ENCODE measurements around the gene TSPAN9. TPM values are rescaled to one million over a fixed set of nuclear protein-coding genes. Genes with fewer than 3 reads are reported as not detected.

Gene TSPAN9
- total and polyA plus RNA-seq, 4 donors: 7.1 to 50.6 (median 35.5) TPM

- no peaks in the 10 kb centered on the region for H3K4me1 ChIP-seq (ENCODE audit: control insufficient read depth in 1 of 2, insufficient read depth in 2 of 2, low read length in 2 of 2)
- H3K4me3 ChIP-seq (ENCODE audit: low read length in 2 of 2): no peak overlapping the region
- intact Hi-C loops (cut with DNase I): loop anchor here (5.0 kb wide), 1 partner anchor 498 kb away; no protein-coding TSS in a partner anchor
- no peaks in the 10 kb centered on the region for H3K9me3 ChIP-seq (ENCODE audit: control insufficient read depth, low read length)
- ATAC-seq (ENCODE audit: low FRiP score): no peak
- no peaks in the 10 kb centered on the region for H3K27me3 ChIP-seq (ENCODE audit: control insufficient read depth in 1 of 2, insufficient read depth in 2 of 2, low read length in 1 of 2)
- WGBS, 2 donors: 73 to 76% methylated on average over 30 of the region's 30 CpGs
- DNase-seq: no peak
- no peak overlapping the region for H3K27ac ChIP-seq (ENCODE audit: low read depth in 1 of 2, low read length in 2 of 2)
- no peaks in the 10 kb centered on the region for H3K36me3 ChIP-seq (ENCODE audit: control insufficient read depth in 1 of 2, insufficient read depth in 2 of 2, low read length in 1 of 2)
Observed at GRCh38 chr12:3304436-3305165, 227.4 kb downstream of the TSPAN9 start.

GRCh38 chr12:3305464-3305863 lies 228.3 kb downstream of the TSPAN9 start:
- no peak for ATAC-seq (ENCODE audit: low FRiP score)
- no peak for DNase-seq
- intact Hi-C loops (cut with DNase I): no loop called here
- Histone ChIP-seq H3K27me3 (ENCODE audit: control insufficient read depth in 1 of 2, insufficient read depth in 2 of 2, low read length in 1 of 2) (no peaks in the 10 kb centered on the region), H3K36me3 (ENCODE audit: control insufficient read depth in 1 of 2, insufficient read depth in 2 of 2, low read length in 1 of 2) (no peaks in the 10 kb centered on the region), H3K4me1 (ENCODE audit: control insufficient read depth in 1 of 2, insufficient read depth in 2 of 2, low read length in 2 of 2) (no peaks in the 10 kb centered on the region), H3K9me3 (ENCODE audit: control insufficient read depth, low read length) (no peaks in the 10 kb centered on the region), H3K4me3 (ENCODE audit: low read length in 2 of 2) (no peak overlapping the region), H3K27ac (ENCODE audit: low read depth in 1 of 2, low read length in 2 of 2) (no peak overlapping the region)
- WGBS, 2 donors: 86 to 93% methylated on average over 12 of the region's 12 CpGs

- 79 to 85% methylated on average over 19 of the region's 19 CpGs for WGBS, 2 donors
- Histone ChIP-seq H3K27me3 (ENCODE audit: control insufficient read depth in 1 of 2, insufficient read depth in 2 of 2, low read length in 1 of 2) (no peaks in the 10 kb centered on the region), H3K27ac (ENCODE audit: low read depth in 1 of 2, low read length in 2 of 2) (no peak overlapping the region), H3K9me3 (ENCODE audit: control insufficient read depth, low read length) (no peaks in the 10 kb centered on the region), H3K36me3 (ENCODE audit: control insufficient read depth in 1 of 2, insufficient read depth in 2 of 2, low read length in 1 of 2) (no peaks in the 10 kb centered on the region), H3K4me1 (ENCODE audit: control insufficient read depth in 1 of 2, insufficient read depth in 2 of 2, low read length in 2 of 2) (no peaks in the 10 kb centered on the region), H3K4me3 (ENCODE audit: low read length in 2 of 2) (no peak overlapping the region)
- DNase-seq: no peak
- intact Hi-C loops (cut with DNase I): no loop called here
- no peak for ATAC-seq (ENCODE audit: low FRiP score)
Observed at GRCh38 chr12:3305904-3306619, 228.9 kb downstream of the TSPAN9 start.

- Histone ChIP-seq H3K27me3 (ENCODE audit: control insufficient read depth in 1 of 2, insufficient read depth in 2 of 2, low read length in 1 of 2) (no peaks in the 10 kb centered on the region), H3K4me1 (ENCODE audit: control insufficient read depth in 1 of 2, insufficient read depth in 2 of 2, low read length in 2 of 2) (no peaks in the 10 kb centered on the region)
- 19 to 34% methylated on average over 8 of the region's 8 CpGs for WGBS, 2 donors
Observed at GRCh38 chr12:3307389-3307788, 230.2 kb downstream of the TSPAN9 start.

GRCh38 chr12:3308063-3308462 lies 230.9 kb downstream of the TSPAN9 start:
- no peak for DNase-seq
- no peaks in the 10 kb centered on the region for H3K27me3 ChIP-seq (ENCODE audit: control insufficient read depth in 1 of 2, insufficient read depth in 2 of 2, low read length in 1 of 2)
- no peak overlapping the region for H3K27ac ChIP-seq (ENCODE audit: low read depth in 1 of 2, low read length in 2 of 2)
- no peaks in the 10 kb centered on the region for H3K9me3 ChIP-seq (ENCODE audit: control insufficient read depth, low read length)
- no peaks in the 10 kb centered on the region for H3K4me1 ChIP-seq (ENCODE audit: control insufficient read depth in 1 of 2, insufficient read depth in 2 of 2, low read length in 2 of 2)
- intact Hi-C loops (cut with DNase I): no loop called here
- no peaks in the 10 kb centered on the region for H3K36me3 ChIP-seq (ENCODE audit: control insufficient read depth in 1 of 2, insufficient read depth in 2 of 2, low read length in 1 of 2)
- ATAC-seq (ENCODE audit: low FRiP score): no peak
- 78 to 79% methylated on average over 8 of the region's 8 CpGs for WGBS, 2 donors
- H3K4me3 ChIP-seq (ENCODE audit: low read length in 2 of 2): no peak overlapping the region

More at GRCh38 chr12:3307389-3307788, 230.2 kb downstream of the TSPAN9 start:
- Histone ChIP-seq H3K9me3 (ENCODE audit: control insufficient read depth, low read length) (no peaks in the 10 kb centered on the region), H3K36me3 (ENCODE audit: control insufficient read depth in 1 of 2, insufficient read depth in 2 of 2, low read length in 1 of 2) (no peaks in the 10 kb centered on the region), H3K27ac (ENCODE audit: low read depth in 1 of 2, low read length in 2 of 2) (no peak overlapping the region), H3K4me3 (ENCODE audit: low read length in 2 of 2) (no peak overlapping the region)
- no peak for ATAC-seq (ENCODE audit: low FRiP score)
- no peak for DNase-seq
- intact Hi-C loops (cut with DNase I): no loop called here

- no peaks in the 10 kb centered on the region for H3K36me3 ChIP-seq (ENCODE audit: control insufficient read depth in 1 of 2, insufficient read depth in 2 of 2, low read length in 1 of 2)
- intact Hi-C loops (cut with DNase I): no loop called here
Observed at GRCh38 chr12:3308609-3309008, 231.4 kb downstream of the TSPAN9 start.

GRCh38 chr12:3309805-3310204 lies 232.6 kb downstream of the TSPAN9 start:
- Histone ChIP-seq H3K27me3 (ENCODE audit: control insufficient read depth in 1 of 2, insufficient read depth in 2 of 2, low read length in 1 of 2) (no peaks in the 10 kb centered on the region), H3K27ac (ENCODE audit: low read depth in 1 of 2, low read length in 2 of 2) (no peak overlapping the region), H3K9me3 (ENCODE audit: control insufficient read depth, low read length) (no peaks in the 10 kb centered on the region), H3K4me1 (ENCODE audit: control insufficient read depth in 1 of 2, insufficient read depth in 2 of 2, low read length in 2 of 2) (no peaks in the 10 kb centered on the region), H3K4me3 (ENCODE audit: low read length in 2 of 2) (no peak overlapping the region), H3K36me3 (ENCODE audit: control insufficient read depth in 1 of 2, insufficient read depth in 2 of 2, low read length in 1 of 2) (no peaks in the 10 kb centered on the region)
- 76 to 86% methylated on average over 9 of the region's 9 CpGs for WGBS, 2 donors
- DNase-seq (no peak), ATAC-seq (ENCODE audit: low FRiP score) (no peak)
- intact Hi-C loops (cut with DNase I): no loop called here

More at GRCh38 chr12:3308609-3309008, 231.4 kb downstream of the TSPAN9 start:
- ATAC-seq (ENCODE audit: low FRiP score) (no peak), DNase-seq (no peak)
- Histone ChIP-seq H3K4me1 (ENCODE audit: control insufficient read depth in 1 of 2, insufficient read depth in 2 of 2, low read length in 2 of 2) (no peaks in the 10 kb centered on the region), H3K4me3 (ENCODE audit: low read length in 2 of 2) (no peak overlapping the region), H3K27me3 (ENCODE audit: control insufficient read depth in 1 of 2, insufficient read depth in 2 of 2, low read length in 1 of 2) (no peaks in the 10 kb centered on the region), H3K9me3 (ENCODE audit: control insufficient read depth, low read length) (no peaks in the 10 kb centered on the region), H3K27ac (ENCODE audit: low read depth in 1 of 2, low read length in 2 of 2) (no peak overlapping the region)
- 30 to 39% methylated on average over 9 of the region's 9 CpGs for WGBS, 2 donors

GRCh38 chr12:3310271-3311026 lies 233.3 kb downstream of the TSPAN9 start:
- no peaks in the 10 kb centered on the region for H3K4me1 ChIP-seq (ENCODE audit: control insufficient read depth in 1 of 2, insufficient read depth in 2 of 2, low read length in 2 of 2)
- H3K27me3 ChIP-seq (ENCODE audit: control insufficient read depth in 1 of 2, insufficient read depth in 2 of 2, low read length in 1 of 2): no peaks in the 10 kb centered on the region
- H3K9me3 ChIP-seq (ENCODE audit: control insufficient read depth, low read length): no peaks in the 10 kb centered on the region
- no peak for ATAC-seq (ENCODE audit: low FRiP score)
- no peaks in the 10 kb centered on the region for H3K36me3 ChIP-seq (ENCODE audit: control insufficient read depth in 1 of 2, insufficient read depth in 2 of 2, low read length in 1 of 2)
- intact Hi-C loops (cut with DNase I): no loop called here
- H3K4me3 ChIP-seq (ENCODE audit: low read length in 2 of 2): no peak overlapping the region
- WGBS, 2 donors: 74 to 79% methylated on average over 18 of the region's 18 CpGs
- H3K27ac ChIP-seq (ENCODE audit: low read depth in 1 of 2, low read length in 2 of 2): no peak overlapping the region
- DNase-seq: no peak

Measured in aorta (tissue), 5 donors.